GM21423 (cell line): ENCODE results near the gene PTPN3.

ENCODE experiments used
- ATAC-seq: cut with Tn5 transposase; IDR thresholded peaks from one replicate; pipeline ENCODE4 v1.9.1; 2021; ENCODE audit warnings: mild to moderate bottlenecking, moderate library complexity; ENCODE audit not compliant: unreplicated experiment

PTPN3 gene

GRCh38 chr9:109427886-109428285 lies 70.2 kb downstream of the PTPN3 start:
- no peak for ATAC-seq

- ATAC-seq: no peak
Observed at GRCh38 chr9:109426626-109427402, 71.3 kb downstream of the PTPN3 start.

GRCh38 chr9:109424618-109425017 lies 73.5 kb downstream of the PTPN3 start:
- ATAC-seq: no peak

GRCh38 chr9:109423877-109424276 lies 74.2 kb downstream of the PTPN3 start:
- no peak for ATAC-seq

- peak; percentile 83 for ATAC-seq
Observed at GRCh38 chr9:109422641-109423040, 75.5 kb downstream of the PTPN3 start.

GRCh38 chr9:109421026-109421970 lies 76.8 kb downstream of the PTPN3 start:
- no peak for ATAC-seq

GRCh38 chr9:109419531-109419930 lies 78.6 kb downstream of the PTPN3 start:
- ATAC-seq: no peak

- no peak for ATAC-seq
Observed at GRCh38 chr9:109418827-109419226, 79.3 kb downstream of the PTPN3 start.

GRCh38 chr9:109417585-109418544 lies 80.2 kb downstream of the PTPN3 start:
- no peak for ATAC-seq

- ATAC-seq: no peak
Observed at GRCh38 chr9:109417054-109417453, 81.1 kb downstream of the PTPN3 start.

- peak; percentile 51 for ATAC-seq
Observed at GRCh38 chr9:109416135-109416706, 81.9 kb downstream of the PTPN3 start.

- ATAC-seq: no peak
Observed at GRCh38 chr9:109414125-109414785, 83.9 kb downstream of the PTPN3 start.

GRCh38 chr9:109411798-109412352 lies 86.2 kb downstream of the PTPN3 start:
- peak; percentile 42 for ATAC-seq

- peak; percentile 67 for ATAC-seq
Observed at GRCh38 chr9:109411069-109411761, 86.9 kb downstream of the PTPN3 start.

GRCh38 chr9:109409773-109410397 lies 88.2 kb downstream of the PTPN3 start:
- ATAC-seq: no peak

GRCh38 chr9:109408759-109409462 lies 89.2 kb downstream of the PTPN3 start:
- ATAC-seq: no peak

- no peak for ATAC-seq
Observed at GRCh38 chr9:109403766-109404320, 94.3 kb downstream of the PTPN3 start.

- no peak for ATAC-seq
Observed at GRCh38 chr9:109403116-109403515, 95.0 kb downstream of the PTPN3 start.
